HG02885 (cell line): Measurements from ENCODE around the gene LMNB1.
"Not testable (repeated sequence)": the region's sequence is repeated elsewhere in the genome, so short reads cannot be mapped to it uniquely, and the experiment has no call there.

Experiments used
- ATAC-seq: cut with Tn5 transposase; IDR thresholded peaks from one replicate; pipeline ENCODE4 v1.9.1; 2021; ENCODE audit warnings: mild to moderate bottlenecking; ENCODE audit not compliant: unreplicated experiment, poor library complexity

The LMNB1 gene

GRCh38 chr5:126776499-126777256 lies at the start of gene LMNB1:
Gene LMNB1, plus strand, starts transcription at chr5:126777136. Its CDS starts 373 bp downstream, at chr5:126777509.
- ATAC-seq: peak; percentile 67

- no peak for ATAC-seq
Measured at GRCh38 chr5:126732716-126733115, 44.2 kb upstream of the LMNB1 start.

DNA sequence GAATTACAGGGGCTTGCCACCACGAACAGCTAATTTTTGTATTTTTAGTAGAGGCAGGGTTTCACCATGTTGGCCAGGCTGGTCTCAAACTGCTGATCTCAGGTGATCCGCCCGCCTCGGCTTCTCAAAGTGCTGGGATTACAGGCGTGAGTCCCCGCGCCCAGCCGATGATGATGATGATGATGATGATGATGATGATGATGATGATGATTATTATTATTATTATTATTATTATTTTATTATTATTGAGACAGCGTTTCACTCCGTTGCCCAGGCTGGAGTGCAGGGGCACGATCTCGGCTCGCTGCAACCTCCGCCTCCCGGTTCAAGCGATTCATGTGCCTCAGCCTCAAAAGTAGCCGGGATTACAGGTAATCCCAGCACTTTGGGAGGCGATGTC lies 42.4 kb upstream of the LMNB1 start:
- not testable (repeated sequence) for ATAC-seq

DNA sequence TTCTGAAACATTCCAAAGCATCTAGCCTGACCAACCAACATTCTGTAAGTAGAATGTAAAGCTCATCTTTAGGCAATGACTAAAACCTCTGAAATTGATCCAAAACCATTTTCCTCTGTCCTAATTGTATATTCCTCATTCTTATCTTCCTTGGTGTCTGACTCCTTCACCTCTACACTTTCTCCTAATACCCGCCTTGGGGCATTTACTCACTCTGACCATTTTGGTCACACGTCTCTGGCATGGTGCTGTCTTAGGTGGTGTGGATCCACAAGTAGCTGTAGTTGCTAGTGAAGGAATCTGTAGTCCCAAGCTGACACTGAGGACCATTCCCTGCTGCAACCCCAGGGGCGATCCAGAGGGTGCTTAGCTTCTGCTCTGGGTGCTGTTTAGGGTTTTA lies 40.8 kb upstream of the LMNB1 start:
- ATAC-seq: no peak

DNA sequence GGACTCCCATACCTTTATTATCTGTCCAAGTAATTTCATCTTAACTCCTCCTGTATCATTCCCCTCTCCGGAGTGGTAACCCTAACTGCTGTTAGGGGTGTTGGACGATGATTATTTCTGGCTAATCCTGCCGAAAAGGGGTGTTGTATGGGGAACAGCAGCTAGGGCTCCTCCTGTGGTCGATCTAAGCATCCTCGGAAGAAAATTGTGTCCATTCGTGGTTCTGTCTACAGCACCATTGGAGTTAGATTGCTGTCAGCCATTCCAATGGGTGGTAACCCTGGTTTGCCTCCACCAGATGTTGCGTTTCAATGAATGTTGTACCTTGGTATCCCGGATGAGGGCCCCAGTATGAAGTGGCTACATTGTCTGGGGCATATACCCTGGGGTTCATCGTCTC lies 35.6 kb upstream of the LMNB1 start:
- ATAC-seq: no peak

- no peak for ATAC-seq
Measured at GRCh38 chr5:126742425-126742824, 34.5 kb upstream of the LMNB1 start.

DNA sequence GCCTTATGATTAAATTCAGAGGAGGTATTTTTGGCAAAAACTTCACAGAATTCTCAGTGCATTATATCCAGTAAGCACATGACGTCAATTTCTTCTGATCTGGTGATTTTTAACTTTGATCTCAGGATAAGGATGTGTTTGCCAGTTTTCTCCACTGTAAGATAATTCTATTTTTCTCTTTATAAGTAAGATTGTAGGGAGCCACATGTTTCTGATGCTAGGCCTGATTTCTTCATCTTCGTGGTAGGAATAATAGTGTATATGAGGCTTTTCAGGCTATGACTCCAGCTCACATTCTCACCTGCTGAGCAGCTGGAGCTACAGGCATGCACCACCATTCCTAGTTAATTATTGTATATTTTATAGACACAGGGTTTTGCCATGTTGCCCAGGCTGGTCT lies 32.1 kb upstream of the LMNB1 start:
- no peak for ATAC-seq

DNA sequence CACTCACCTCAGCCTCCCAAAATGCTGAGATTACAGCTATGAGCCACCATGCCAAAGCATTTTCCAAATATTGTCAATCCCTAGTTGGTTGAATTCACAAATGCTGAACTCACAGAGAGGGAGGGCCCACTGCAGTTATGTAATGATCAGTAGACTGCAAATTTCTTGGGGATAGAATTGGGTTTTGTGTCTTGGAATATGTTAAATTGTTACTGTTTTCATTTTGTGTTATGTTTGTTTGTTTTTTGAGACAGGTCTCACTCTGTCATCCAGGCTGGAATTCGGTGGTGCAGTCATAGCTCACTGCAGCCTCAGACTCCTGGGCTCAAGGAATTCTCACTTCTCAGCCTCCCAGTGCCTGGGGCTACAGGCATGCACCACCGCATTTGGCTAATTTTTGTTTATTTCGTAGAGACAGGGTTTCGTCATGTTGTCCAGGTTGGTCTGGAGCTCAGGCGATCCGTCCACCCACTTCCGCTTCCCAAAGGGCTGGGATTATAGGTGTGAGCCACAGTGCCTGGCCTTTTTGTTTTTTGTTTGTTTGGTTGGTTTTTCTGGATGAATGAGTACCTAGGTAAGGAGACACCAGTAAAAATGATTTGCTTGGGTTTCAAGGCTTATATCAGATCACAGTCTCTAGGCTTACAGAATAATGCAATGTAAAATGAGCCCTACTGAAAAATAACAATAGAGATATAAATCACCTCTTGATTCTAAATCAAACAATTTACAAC lies 31.5 kb upstream of the LMNB1 start:
- no peak for ATAC-seq

DNA sequence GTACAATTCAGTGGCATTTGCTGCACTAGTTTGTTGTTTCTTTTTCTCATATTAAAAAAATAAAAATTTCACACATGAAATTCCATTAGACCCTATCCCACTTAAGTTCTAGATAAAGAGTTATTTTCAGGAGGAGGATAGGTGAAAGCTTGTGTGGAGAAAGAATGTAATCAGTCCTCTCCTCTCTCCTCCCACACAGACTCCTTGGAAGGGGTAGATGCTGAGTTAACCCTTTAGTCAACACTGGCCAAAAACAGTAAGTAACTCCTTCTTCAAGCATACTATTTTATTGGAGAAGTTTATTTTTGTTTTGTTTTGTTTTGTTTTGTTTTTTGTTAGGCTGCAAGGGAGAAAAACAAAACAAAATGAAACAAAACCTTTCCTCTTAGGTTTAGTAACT lies 30.6 kb upstream of the LMNB1 start:
- no peak for ATAC-seq

DNA sequence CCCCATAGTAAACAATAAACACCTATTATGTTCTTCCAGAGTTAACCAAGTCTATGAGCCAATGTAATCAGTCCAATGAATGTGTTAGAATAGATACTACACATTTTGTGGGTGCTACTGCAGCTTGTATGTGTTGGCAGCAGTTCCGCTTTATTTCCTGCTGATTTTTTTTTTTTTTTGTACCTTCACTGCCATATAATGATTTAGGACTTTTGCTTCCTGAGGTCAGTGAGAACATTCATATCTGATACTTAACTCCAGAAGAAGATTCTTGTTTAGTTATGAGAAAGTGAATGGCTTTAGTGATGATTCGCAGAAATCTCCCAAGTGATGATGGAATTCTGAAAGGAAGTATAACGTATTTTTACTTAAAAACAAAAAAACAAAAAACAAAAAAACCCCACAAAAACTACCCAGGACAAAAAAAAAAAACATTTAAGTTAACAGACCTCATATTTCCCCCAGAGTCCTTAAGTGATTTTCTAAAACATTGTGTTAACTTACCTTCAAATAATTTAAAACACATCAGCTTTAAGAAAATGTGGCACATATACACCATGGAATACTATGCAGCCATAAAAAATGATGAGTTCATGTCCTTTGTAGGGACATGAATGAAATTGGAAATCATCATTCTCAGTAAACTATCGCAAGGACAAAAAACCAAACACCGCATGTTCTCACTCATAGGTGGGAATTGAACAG lies 24.7 kb upstream of the LMNB1 start:
- no peak for ATAC-seq

- ATAC-seq: no peak
Measured at GRCh38 chr5:126753227-126753626, 23.7 kb upstream of the LMNB1 start.

GRCh38 chr5:126754609-126755008 lies 22.3 kb upstream of the LMNB1 start:
- ATAC-seq: no peak

DNA sequence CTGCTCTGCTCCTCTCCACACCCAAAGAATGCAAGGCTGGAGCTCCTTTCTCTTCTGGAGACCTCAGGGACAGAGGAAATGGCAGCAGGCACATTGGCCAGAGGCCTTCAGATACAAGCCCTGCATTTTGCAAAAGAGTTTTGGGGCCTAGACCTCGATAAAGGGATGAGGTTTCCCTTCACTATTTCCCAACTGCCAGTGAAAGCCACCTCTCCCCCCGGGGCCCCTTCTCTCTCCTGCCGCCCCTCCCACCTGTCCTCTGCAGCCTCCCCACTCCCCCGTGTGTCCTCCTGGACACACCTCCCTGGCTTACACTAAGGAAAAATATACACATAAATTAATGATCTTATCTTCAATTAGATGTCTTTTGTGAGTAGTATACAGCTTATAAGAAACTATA lies 21.3 kb upstream of the LMNB1 start:
- no peak for ATAC-seq

DNA sequence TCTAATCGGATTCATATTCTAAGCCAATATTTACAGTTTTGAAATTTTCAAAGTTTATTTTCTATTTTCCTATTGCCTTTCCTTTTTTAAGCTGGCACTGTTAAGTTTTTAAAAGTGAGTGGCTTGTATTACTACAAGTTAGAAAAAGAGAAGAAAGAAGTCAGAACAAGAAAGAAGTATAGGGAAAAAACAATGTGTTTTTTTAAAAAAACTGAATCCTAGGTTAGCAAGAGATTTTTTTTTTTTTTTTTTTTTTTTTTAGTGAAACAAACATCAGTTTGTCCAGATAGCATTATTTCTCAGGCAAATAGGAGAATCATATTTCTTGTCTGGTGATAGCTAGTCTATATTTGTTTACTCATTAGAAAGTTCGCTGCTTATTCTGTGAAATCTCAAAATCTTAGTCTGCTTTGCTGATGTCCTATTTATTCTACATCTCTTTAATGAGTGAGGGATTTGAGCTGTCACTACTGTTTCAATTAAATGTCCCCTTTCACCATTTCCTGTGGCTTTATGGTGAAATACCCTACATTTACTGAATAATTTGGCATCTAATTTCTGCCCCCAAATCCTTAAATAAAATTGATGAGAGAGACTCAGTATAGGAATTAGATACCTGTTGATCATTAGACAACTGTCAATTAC lies 19.1 kb upstream of the LMNB1 start:
- no peak for ATAC-seq

GRCh38 chr5:126763371-126763770 lies 13.6 kb upstream of the LMNB1 start:
- ATAC-seq: no peak

DNA sequence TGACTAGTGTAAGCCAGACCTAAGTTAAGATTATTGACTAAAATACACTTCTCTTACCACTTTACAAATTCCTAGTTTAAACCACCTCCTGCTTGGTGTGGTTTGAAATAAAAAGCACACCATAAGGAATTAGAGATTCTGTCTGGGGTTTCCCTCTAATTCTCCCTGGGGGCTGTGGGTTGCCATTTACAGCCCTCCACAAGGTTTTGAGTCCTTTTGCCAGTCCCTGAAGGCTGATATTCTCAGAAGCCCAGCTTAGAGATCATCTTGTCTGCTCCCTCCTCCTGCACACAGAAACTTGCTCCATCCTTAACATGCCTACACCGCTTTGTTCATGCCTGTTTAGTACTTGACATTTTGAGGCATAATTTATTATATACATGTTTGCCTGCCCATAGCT lies 7.2 kb upstream of the LMNB1 start:
- no peak for ATAC-seq

DNA sequence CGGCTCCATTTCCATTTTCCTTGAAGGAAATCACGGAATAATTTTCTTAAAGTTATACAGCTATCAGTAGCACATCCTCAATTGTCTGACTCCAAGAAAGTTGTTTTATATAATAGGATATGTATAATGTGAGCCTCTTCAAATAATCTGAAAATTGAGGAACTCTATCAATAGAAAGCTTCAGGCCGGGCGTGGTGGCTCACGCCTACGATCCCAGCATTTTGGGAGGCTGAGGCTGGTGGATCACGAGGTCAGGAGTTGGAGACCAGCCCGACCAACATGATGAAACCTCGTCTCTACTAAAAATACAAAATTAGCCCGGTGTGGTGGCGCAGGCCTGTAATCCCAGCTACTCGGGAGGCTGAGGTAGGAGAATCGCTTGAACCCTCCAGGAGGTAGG lies 3.4 kb upstream of the LMNB1 start:
- not testable (repeated sequence) for ATAC-seq

DNA sequence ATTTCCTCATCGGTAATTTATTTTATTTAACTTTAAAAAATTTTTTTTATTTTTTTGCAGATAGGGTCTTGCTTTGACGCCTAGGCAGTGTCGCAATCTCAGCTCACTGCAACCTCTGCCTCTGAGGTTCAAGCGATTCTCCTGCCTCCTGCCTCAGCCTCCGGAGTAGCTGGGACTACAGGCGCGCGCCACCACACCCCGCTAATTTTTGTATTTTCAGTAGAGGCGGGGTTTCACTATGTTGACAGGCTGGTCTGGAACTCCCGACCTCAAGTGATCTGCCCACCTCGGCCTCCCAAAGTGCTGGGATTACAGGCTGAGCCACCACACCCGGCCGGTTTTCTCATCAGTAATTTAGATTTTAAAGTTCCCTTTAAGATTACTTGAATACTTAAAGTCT lies 2.3 kb upstream of the LMNB1 start:
- not testable (repeated sequence) for ATAC-seq

GRCh38 chr5:126777257-126777974 lies 480 bp downstream of the LMNB1 start:
- peak; percentile 10 for ATAC-seq
